HEK293T (cell line): ENCODE results near the gene WEE2.

ENCODE experiments used
- CTCF ChIA-PET: fragments of 350-600 bp; formaldehyde crosslinking; extraction: SDS; loops from one replicate; lab custom pipeline; 2021; ENCODE audit warnings: antibody characterized with exemption, inconsistent platforms; lab: Yijun Ruan, JAX
- POLR2A ChIA-PET: fragments of 350-600 bp; formaldehyde crosslinking; extraction: SDS; loops from one replicate; lab custom pipeline; 2020; ENCODE audit warnings: antibody characterized with exemption, inconsistent platforms; lab: Yijun Ruan, JAX
- DNase-seq: peaks from one replicate; pipeline ENCODE4 v3.0.0; 2012; ENCODE audit warnings: mixed read lengths; ENCODE audit errors: extremely low spot score
- ARNT ChIP-seq: fragments of 450-650 bp; IDR thresholded peaks from 2 replicates; pipeline ENCODE4 v1.6.1; 2017; ENCODE audit warnings: mild to moderate bottlenecking
- BHLHE40 ChIP-seq: fragments of 450-650 bp; IDR thresholded peaks from 2 replicates; pipeline ENCODE4 v1.6.1; 2016; ENCODE audit warnings: mild to moderate bottlenecking, moderate library complexity, borderline replicate concordance
- CTBP1 ChIP-seq: fragments of 450-650 bp; IDR thresholded peaks from 2 replicates; pipeline ENCODE4 v1.6.1; 2016; ENCODE audit warnings: borderline replicate concordance
- ELF4 ChIP-seq: fragments of 450-650 bp; IDR thresholded peaks from 2 replicates; pipeline ENCODE4 v1.6.1; 2017; ENCODE audit warnings: antibody characterized with exemption
- FOXA1 ChIP-seq: fragments of 450-650 bp; IDR thresholded peaks from 2 replicates; pipeline ENCODE4 v1.6.1; 2016; ENCODE audit warnings: mild to moderate bottlenecking
- FOXK2 ChIP-seq: fragments of 450-650 bp; IDR thresholded peaks from 2 replicates; pipeline ENCODE4 v1.6.1; 2016; ENCODE audit warnings: mild to moderate bottlenecking
- FOXM1 ChIP-seq: fragments of 450-650 bp; IDR thresholded peaks from 2 replicates; pipeline ENCODE4 v1.6.1; 2017; ENCODE audit warnings: mild to moderate bottlenecking, borderline replicate concordance
- HDGF ChIP-seq: fragments of 450-650 bp; IDR thresholded peaks from 2 replicates; pipeline ENCODE4 v1.6.1; 2017; ENCODE audit warnings: antibody characterized with exemption, borderline replicate concordance
- L3MBTL2 ChIP-seq: fragments of 450-650 bp; conservative IDR thresholded peaks from 2 replicates; pipeline ENCODE4 v1.6.1; 2016; ENCODE audit warnings: mild to moderate bottlenecking
- LEF1 ChIP-seq: fragments of 450-650 bp; IDR thresholded peaks from 2 replicates; pipeline ENCODE4 v1.6.1; 2017; ENCODE audit warnings: mild to moderate bottlenecking, borderline replicate concordance
- NFRKB ChIP-seq: fragments of 450-650 bp; IDR thresholded peaks from 2 replicates; pipeline ENCODE4 v1.6.1; 2016; ENCODE audit warnings: mild to moderate bottlenecking, moderate library complexity
- PKNOX1 ChIP-seq: fragments of 450-650 bp; IDR thresholded peaks from 2 replicates; pipeline ENCODE4 v1.6.1; 2016
- SUZ12 ChIP-seq: fragments of 450-650 bp; IDR thresholded peaks from 2 replicates; pipeline ENCODE4 v1.6.1; 2016; ENCODE audit warnings: mild to moderate bottlenecking
- TARDBP ChIP-seq: fragments of 450-650 bp; IDR thresholded peaks from 2 replicates; pipeline ENCODE4 v1.6.1; 2016
- ZNF384 ChIP-seq: fragments of 450-650 bp; IDR thresholded peaks from 2 replicates; pipeline ENCODE4 v1.6.1; 2016

The WEE2 gene

GRCh38 chr7:141729020-141729419 is 20.9 kb downstream of the WEE2 start:
- POLR2A ChIA-PET = interaction anchor here (2.1 kb wide), 1 partner anchor 9 kb away, joined by 12 read pairs; the partner anchor contains the start of gene SSBP1
- TF ChIP-seq CTBP1 = no peak
- no peak for TF ChIP-seq L3MBTL2
- no peak for TF ChIP-seq NFRKB
- TF ChIP-seq LEF1 = no peak
- TF ChIP-seq FOXA1 = no peak
- no peak for TF ChIP-seq BHLHE40
- TF ChIP-seq FOXK2 = no peak
- no peak for TF ChIP-seq SUZ12
- TF ChIP-seq TARDBP = no peak
- no peak for TF ChIP-seq FOXM1
- TF ChIP-seq ZNF384 = no peak
- TF ChIP-seq PKNOX1 = no peak

GRCh38 chr7:141731476-141732149 is 23.5 kb downstream of the WEE2 start:
- POLR2A ChIA-PET = no interaction called here
- no peak for DNase-seq
- no peak for TF ChIP-seq FOXM1
- TF ChIP-seq CTBP1 = no peak
- TF ChIP-seq PKNOX1 = no peak
- CTCF ChIA-PET = no interaction called here

More at GRCh38 chr7:141729020-141729419, 20.9 kb downstream of the WEE2 start:
- CTCF ChIA-PET = interaction anchor here (1.4 kb wide), 1 partner anchor 9 kb away, joined by 7 read pairs; the partner anchor contains the start of gene SSBP1
- no peak for DNase-seq

- ChIA-PET POLR2A (interaction anchor here (0.5 to 2.2 kb wide), 21 partner anchors 14 to 723 kb away, joined by 3 to 26 read pairs (median 6); partner anchors contain the start of genes DENND11, MRPS33 and WEE2), CTCF (interaction anchor here (0.6 to 2.9 kb wide), 20 partner anchors 8 to 1235 kb away, joined by 3 to 18 read pairs (median 4); partner anchors contain the start of gene DENND11)
- DNase-seq = peak; percentile 31
- TF ChIP-seq NFRKB (no peak), L3MBTL2 (peak; percentile 23)
Observed at GRCh38 chr7:141737118-141737835, 29.1 kb downstream of the WEE2 start.

- DNase-seq = peak; percentile 94
- ChIA-PET CTCF (interaction anchor here (0.6 to 2.9 kb wide), 22 partner anchors 9 to 1236 kb away, joined by 3 to 18 read pairs (median 4); partner anchors contain the start of gene DENND11), POLR2A (interaction anchor here (0.5 to 2.2 kb wide), 34 partner anchors 9 to 723 kb away, joined by 3 to 26 read pairs (median 4); partner anchors contain the start of genes AGK, DENND11, MRPS33 and TAS2R3)
- TF ChIP-seq HDGF (no peak), L3MBTL2 (peak; percentile 76), FOXK2 (peak; percentile 96), SUZ12 (no peak), LEF1 (no peak), FOXM1 (peak; percentile 85), ELF4 (peak; percentile 90), ARNT (peak; percentile 88), CTBP1 (peak; percentile 99), FOXA1 (no peak), NFRKB (peak; percentile 85), BHLHE40 (no peak), ZNF384 (peak; percentile 88), PKNOX1 (peak; percentile 27; the same call in 1 of the 2 replicates)
Observed at GRCh38 chr7:141737836-141738591, 29.9 kb downstream of the WEE2 start, which contains the start of gene SSBP1. TSS of gene SSBP1 (plus strand) at chr7:141738358. CDS start at chr7:141739167, 809 bp downstream.

- no peak for DNase-seq
- POLR2A ChIA-PET = interaction anchor here (1.0 to 2.2 kb wide), 11 partner anchors 10 to 70 kb away, joined by 3 to 26 read pairs (median 11); partner anchors contain the start of genes DENND11 and WEE2
- TF ChIP-seq CTBP1 = no peak
- TF ChIP-seq L3MBTL2 = peak; percentile 3; the same call in 1 of the 2 replicates
- CTCF ChIA-PET = interaction anchor here (0.8 to 2.9 kb wide), 11 partner anchors 9 to 667 kb away, joined by 3 to 18 read pairs (median 5); partner anchors contain the start of gene DENND11
Observed at GRCh38 chr7:141738592-141739013, 30.4 kb downstream of the WEE2 start.

GRCh38 chr7:141739250-141739649 is 31.1 kb downstream of the WEE2 start:
- DNase-seq = no peak
- CTCF ChIA-PET = interaction anchor here (1.2 to 2.9 kb wide), 5 partner anchors 13 to 85 kb away, joined by 4 to 18 read pairs (median 5); partner anchors contain the start of gene DENND11
- POLR2A ChIA-PET = interaction anchor here (1.5 to 2.2 kb wide), 6 partner anchors 13 to 42 kb away, joined by 10 to 26 read pairs (median 12); partner anchors contain the start of genes DENND11 and WEE2
- TF ChIP-seq ZNF384 = no peak
- TF ChIP-seq ARNT = no peak
- TF ChIP-seq NFRKB = no peak
- no peak for TF ChIP-seq BHLHE40
